HEK293 (cell line): ENCODE data around the gene NOC2L.

ENCODE experiments used
- BCL11A ChIP-seq: fragments of 450-650 bp; formaldehyde crosslinking; IDR thresholded peaks from 2 replicates; pipeline ENCODE4 v1.5.1; 2016; ENCODE audit warnings: low read depth, missing biosample characterization, missing genetic modification characterization
- BCL11B ChIP-seq: fragments of 450-650 bp; formaldehyde crosslinking; IDR thresholded peaks from 2 replicates; pipeline ENCODE4 v1.5.1; 2016; ENCODE audit warnings: low read depth, missing biosample characterization, missing genetic modification characterization
- BCL6B ChIP-seq: fragments of 450-650 bp; formaldehyde crosslinking; IDR thresholded peaks from 2 replicates; pipeline ENCODE4 v1.5.1; 2017; ENCODE audit warnings: missing biosample characterization, missing genetic modification characterization
- KLF1 ChIP-seq: fragments of 450-650 bp; formaldehyde crosslinking; IDR thresholded peaks from 2 replicates; pipeline ENCODE4 v1.5.1; 2016; ENCODE audit warnings: missing biosample characterization, missing genetic modification characterization
- KLF17 ChIP-seq: fragments of 450-650 bp; formaldehyde crosslinking; IDR thresholded peaks from 2 replicates; pipeline ENCODE4 v1.5.1; 2016; ENCODE audit warnings: missing biosample characterization, missing genetic modification characterization
- KLF7 ChIP-seq: fragments of 450-650 bp; formaldehyde crosslinking; IDR thresholded peaks from 2 replicates; pipeline ENCODE4 v1.5.1; 2016; ENCODE audit warnings: missing biosample characterization, missing genetic modification characterization, borderline replicate concordance
- OSR2 ChIP-seq: fragments of 450-650 bp; formaldehyde crosslinking; IDR thresholded peaks from 2 replicates; pipeline ENCODE4 v1.5.1; 2016; ENCODE audit warnings: missing biosample characterization, missing genetic modification characterization
- OVOL3 ChIP-seq: fragments of 450-650 bp; formaldehyde crosslinking; IDR thresholded peaks from 2 replicates; pipeline ENCODE4 v1.5.1; 2016; ENCODE audit warnings: missing biosample characterization, missing genetic modification characterization
- PATZ1 ChIP-seq: fragments of 450-650 bp; formaldehyde crosslinking; IDR thresholded peaks from 2 replicates; pipeline ENCODE4 v1.5.1; 2016; ENCODE audit warnings: missing biosample characterization, missing genetic modification characterization
- TRIM28 ChIP-seq: IDR thresholded peaks from 2 replicates; pipeline ENCODE4 v1.6.1; 2011; ENCODE audit warnings: low read length, control low read depth, borderline replicate concordance
- YY1 ChIP-seq: fragments of 450-650 bp; formaldehyde crosslinking; IDR thresholded peaks from 2 replicates; pipeline ENCODE4 v1.5.1; 2018; ENCODE audit warnings: missing biosample characterization, missing genetic modification characterization
- ZBTB48 ChIP-seq: fragments of 450-650 bp; formaldehyde crosslinking; IDR thresholded peaks from 2 replicates; pipeline ENCODE4 v1.5.1; 2016; ENCODE audit warnings: missing biosample characterization, missing genetic modification characterization
- ZEB2 ChIP-seq: fragments of 450-650 bp; formaldehyde crosslinking; IDR thresholded peaks from 2 replicates; pipeline ENCODE4 v1.5.1; 2016; ENCODE audit warnings: missing biosample characterization, missing genetic modification characterization
- ZIC2 ChIP-seq: fragments of 450-650 bp; formaldehyde crosslinking; IDR thresholded peaks from 2 replicates; pipeline ENCODE4 v1.5.1; 2016; ENCODE audit warnings: missing biosample characterization, missing genetic modification characterization
- ZNF121 ChIP-seq: fragments of 450-650 bp; formaldehyde crosslinking; IDR thresholded peaks from 2 replicates; pipeline ENCODE4 v1.5.1; 2016; ENCODE audit warnings: missing biosample characterization, missing genetic modification characterization
- ZNF148 ChIP-seq: fragments of 450-650 bp; formaldehyde crosslinking; IDR thresholded peaks from 2 replicates; pipeline ENCODE4 v1.5.0; 2017; ENCODE audit warnings: missing biosample characterization, missing genetic modification characterization, borderline replicate concordance
- ZNF223 ChIP-seq: fragments of 450-650 bp; formaldehyde crosslinking; IDR thresholded peaks from 2 replicates; pipeline ENCODE4 v1.5.1; 2016; ENCODE audit warnings: missing biosample characterization, missing genetic modification characterization
- ZNF280D ChIP-seq: fragments of 450-650 bp; formaldehyde crosslinking; IDR thresholded peaks from 2 replicates; pipeline ENCODE4 v1.5.1; 2016; ENCODE audit warnings: missing biosample characterization, missing genetic modification characterization
- ZNF311 ChIP-seq: fragments of 450-650 bp; formaldehyde crosslinking; IDR thresholded peaks from 2 replicates; pipeline ENCODE4 v1.5.1; 2017; ENCODE audit warnings: missing biosample characterization, missing genetic modification characterization, borderline replicate concordance
- ZNF404 ChIP-seq: fragments of 450-650 bp; formaldehyde crosslinking; IDR thresholded peaks from 2 replicates; pipeline ENCODE4 v1.5.1; 2017; ENCODE audit warnings: missing biosample characterization, missing genetic modification characterization
- ZNF426 ChIP-seq: fragments of 450-650 bp; formaldehyde crosslinking; IDR thresholded peaks from 2 replicates; pipeline ENCODE4 v1.5.1; 2017; ENCODE audit warnings: missing biosample characterization, missing genetic modification characterization, mild to moderate bottlenecking, inconsistent platforms, moderate library complexity
- ZNF473 ChIP-seq: fragments of 450-650 bp; formaldehyde crosslinking; IDR thresholded peaks from 2 replicates; pipeline ENCODE4 v1.5.1; 2017; ENCODE audit warnings: missing biosample characterization, missing genetic modification characterization
- ZNF514 ChIP-seq: fragments of 450-650 bp; formaldehyde crosslinking; IDR thresholded peaks from 2 replicates; pipeline ENCODE4 v1.5.1; 2016; ENCODE audit warnings: missing biosample characterization, missing genetic modification characterization
- ZNF544 ChIP-seq: fragments of 450-650 bp; formaldehyde crosslinking; IDR thresholded peaks from 2 replicates; pipeline ENCODE4 v1.5.0; 2017; ENCODE audit warnings: missing biosample characterization, missing genetic modification characterization
- ZNF596 ChIP-seq: fragments of 450-650 bp; IDR thresholded peaks from 2 replicates; pipeline ENCODE4 v1.5.0; 2018; ENCODE audit warnings: missing biosample characterization, mild to moderate bottlenecking, missing genetic modification characterization, moderate library complexity
- ZNF639 ChIP-seq: fragments of 450-650 bp; formaldehyde crosslinking; IDR thresholded peaks from 2 replicates; pipeline ENCODE4 v1.5.1; 2016; ENCODE audit warnings: missing biosample characterization, missing genetic modification characterization
- ZNF76 ChIP-seq: fragments of 450-650 bp; formaldehyde crosslinking; IDR thresholded peaks from 2 replicates; pipeline ENCODE4; 2016; ENCODE audit warnings: low read depth, missing biosample characterization, missing genetic modification characterization, borderline replicate concordance
- ZXDB ChIP-seq: fragments of 450-650 bp; formaldehyde crosslinking; IDR thresholded peaks from 2 replicates; pipeline ENCODE4 v1.5.1; 2016; ENCODE audit warnings: missing biosample characterization, missing genetic modification characterization

The NOC2L gene

GRCh38 chr1:944341-945325 is 14.4 kb downstream of the NOC2L start (continued):
- TF ChIP-seq ZNF311 (tag by site-specific recombination), result no peak
- no peak; the same call in none of the 2 replicates for TF ChIP-seq BCL11A
- peak; percentile 87 for TF ChIP-seq KLF17 (tag by site-specific recombination)
- TF ChIP-seq ZNF544 (tag by site-specific recombination), result no peak
- TF ChIP-seq ZIC2 (tag by site-specific recombination), result peak; percentile 94
- no peak for TF ChIP-seq ZNF514 (tag by site-specific recombination)
- 0 out of 2 replicates have a peak, but pooled peaks have one; percentile 2 for TF ChIP-seq TRIM28
- no peak for TF ChIP-seq ZNF148 (tag by site-specific recombination)
- TF ChIP-seq OVOL3 (tag by site-specific recombination), result no peak
- TF ChIP-seq ZNF76 (tag by site-specific recombination), result no peak
- TF ChIP-seq ZNF639 (tag by site-specific recombination), result no peak
- no peak for TF ChIP-seq ZNF223 (tag by site-specific recombination)
- TF ChIP-seq ZEB2, result 0 out of 2 replicates have a peak, but pooled peaks have one; percentile 37
- no peak for TF ChIP-seq BCL6B (tag by site-specific recombination)
- no peak for TF ChIP-seq ZNF280D (tag by site-specific recombination)
- no peak for TF ChIP-seq YY1
- peak; percentile 60 for TF ChIP-seq ZBTB48 (tag by site-specific recombination)
- TF ChIP-seq OSR2 (tag by site-specific recombination), result peak; percentile 25; the same call in 1 of the 2 replicates
- TF ChIP-seq ZXDB (tag by site-specific recombination), result peak; percentile 51; the same call in 1 of the 2 replicates
- TF ChIP-seq ZNF596, result no peak
- no peak for TF ChIP-seq ZNF404
- TF ChIP-seq KLF7, result 0 out of 2 replicates have a peak, but pooled peaks have one; percentile 54
- no peak for TF ChIP-seq ZNF473
- no peak for TF ChIP-seq ZNF426 (tag by site-specific recombination)
- 0 out of 2 replicates have a peak, but pooled peaks have one; percentile 30 for TF ChIP-seq BCL11B (tag by site-specific recombination)
- TF ChIP-seq ZNF121 (tag by site-specific recombination), result no peak
- peak; percentile 95 for TF ChIP-seq KLF1
- peak; percentile 20; the same call in 1 of the 2 replicates for TF ChIP-seq PATZ1 (tag by site-specific recombination)
